K562 (cell line): ENCODE data around the gene GFOD1. TPM values are rescaled to one million over a fixed set of nuclear protein-coding genes. Genes with fewer than 3 reads are reported as not detected.

ENCODE experiments used
- CHD4 ChIP-seq: fragments of 200-600 bp; sonication (generic); IDR thresholded peaks from 3 replicates; pipeline ENCODE4 v1.6.1; 2012; ENCODE audit warnings: low read depth, mild to moderate bottlenecking, mixed read lengths, low read length, inconsistent platforms; ENCODE audit not compliant: insufficient read depth, insufficient replicate concordance, poor library complexity, severe bottlenecking
- ELF1 ChIP-seq: fragments of 200-800 bp; sonication (Bioruptor generic); IDR thresholded peaks from 2 replicates; pipeline ENCODE4 v1.6.1; 2016; ENCODE audit warnings: missing genetic modification characterization, missing compliant biosample characterization
- FOXK1 ChIP-seq: sonication (generic); formaldehyde crosslinking; IDR thresholded peaks from 2 replicates; pipeline ENCODE4 v1.8.0; 2022; ENCODE audit warnings: missing genetic modification reagents, mild to moderate bottlenecking, borderline replicate concordance
- HBP1 ChIP-seq: fragments of 450-650 bp; formaldehyde crosslinking; IDR thresholded peaks from 2 replicates; pipeline ENCODE4 v1.4.0; 2022; ENCODE audit warnings: missing genetic modification characterization
- IRF2 ChIP-seq: sonication (generic); formaldehyde crosslinking; IDR thresholded peaks from 2 replicates; pipeline ENCODE4 v1.8.1; 2022; ENCODE audit warnings: mild to moderate bottlenecking, missing genetic modification reagents
- JUN ChIP-seq, 2 experiments: sonication (generic) in 1 of 2; formaldehyde crosslinking in 1 of 2; IDR thresholded peaks; 2 replicates each; pipeline versions ENCODE4 v1.6.1 to v1.8.0; 2012 to 2022; ENCODE audit warnings: borderline replicate concordance in 2 of 2, mild to moderate bottlenecking in 2 of 2, improper control_type of control experiment in 1 of 2, low read depth in 1 of 2, low read length in 1 of 2, missing genetic modification reagents in 1 of 2
- LCOR ChIP-seq: sonication (generic); formaldehyde crosslinking; IDR thresholded peaks from 2 replicates; pipeline ENCODE4 v1.8.0; 2022; ENCODE audit warnings: mild to moderate bottlenecking, missing genetic modification reagents
- MCM5 ChIP-seq: fragments of 450-650 bp; IDR thresholded peaks from 2 replicates; pipeline ENCODE4 v1.6.1; 2016; ENCODE audit warnings: low read depth
- NFXL1 ChIP-seq: fragments of 450-650 bp; formaldehyde crosslinking; IDR thresholded peaks from 2 replicates; pipeline ENCODE4 v1.4.0; 2021; ENCODE audit warnings: mild to moderate bottlenecking
- NONO ChIP-seq, 2 experiments: fragments of 200-400 bp in 1 of 2; fragments of 450-650 bp in 1 of 2; formaldehyde crosslinking in 1 of 2; IDR thresholded peaks; 2 replicates each; pipeline ENCODE4 v1.6.1; 2017; ENCODE audit warnings: low read depth in 2 of 2, mild to moderate bottlenecking in 2 of 2, moderate library complexity in 2 of 2, low read length in 1 of 2
- NR2F6 ChIP-seq: fragments of 450-650 bp; formaldehyde crosslinking; IDR thresholded peaks from 2 replicates; pipeline ENCODE4 v1.4.0; 2020; ENCODE audit warnings: mild to moderate bottlenecking
- RUNX1 ChIP-seq: sonication (generic); IDR thresholded peaks from 2 replicates; pipeline ENCODE4 v1.6.1; 2016; ENCODE audit warnings: antibody characterized with exemption, low read depth
- SMAD4 ChIP-seq: fragments of 250-450 bp; sonication (Bioruptor Pico); conservative IDR thresholded peaks from 2 replicates; pipeline ENCODE4 v1.8.0; 2021; ENCODE audit warnings: inconsistent platforms, mild to moderate bottlenecking, moderate library complexity
- SOX6 ChIP-seq: fragments of 450-650 bp; IDR thresholded peaks from 2 replicates; pipeline ENCODE4 v1.6.1; 2014; ENCODE audit warnings: mild to moderate bottlenecking
- TCFL5 ChIP-seq: fragments of 250-450 bp; sonication (Bioruptor Pico); conservative IDR thresholded peaks from 2 replicates; pipeline ENCODE4 v1.6.1; 2021; ENCODE audit warnings: mild to moderate bottlenecking, moderate library complexity, matching md5 sums
- XRCC3 ChIP-seq: fragments of 450-650 bp; IDR thresholded peaks from 2 replicates; pipeline ENCODE4 v1.6.1; 2017; ENCODE audit warnings: mild to moderate bottlenecking, moderate library complexity
- ZNF512 ChIP-seq: IDR thresholded peaks from 2 replicates; pipeline ENCODE4 v1.6.1; 2016; ENCODE audit warnings: missing genetic modification characterization, missing compliant biosample characterization
- polyA plus RNA-seq, 8 experiments: library from polyadenylated mRNA; depleted of rRNA in 4 of 8; stranded (reverse) in 5 of 8; unstranded in 3 of 8; fragments of >200 nt; fragmentation: Nextera tagmentation in 2 of 8; fragmentation: Illumina TruSeq in 1 of 8; extraction: Ambion mirVana in 2 of 8; extraction: Trizol in 1 of 8; gene quantifications; 2 replicates each; pipeline versions ENCODE4 v1.2.1 to v1.2.3, GENCODE V29; 2011 to 2014; ENCODE audit warnings: inconsistent platforms in 1 of 8, missing spikeins in 1 of 8
- total RNA-seq, 7 experiments: library from RNA; depleted of rRNA in 6 of 7; stranded (reverse); fragments of >200 nt in 6 of 7; fragmentation: Illumina TruSeq in 2 of 7; extraction: Trizol in 2 of 7; gene quantifications; 2 replicates each; pipeline versions ENCODE4 v1.2.1 to v1.2.3, GENCODE V29; 2011 to 2021; ENCODE audit warnings: low replicate concordance in 1 of 7
- TF ChIP-seq, protein P1 (sequence below): sonication (generic); formaldehyde crosslinking; IDR thresholded peaks from 2 replicates; pipeline ENCODE4 v1.8.0; 2022; ENCODE audit warnings: missing genetic modification reagents, mild to moderate bottlenecking, borderline replicate concordance
- TF ChIP-seq, protein P2 (sequence below): sonication (generic); formaldehyde crosslinking; IDR thresholded peaks from 2 replicates; pipeline ENCODE4 v1.8.1; 2023; ENCODE audit warnings: mild to moderate bottlenecking, missing genetic modification reagents, moderate library complexity
- TF ChIP-seq, protein P3 (sequence below): IDR thresholded peaks from 3 replicates; pipeline ENCODE4 v1.6.1; 2011; ENCODE audit warnings: borderline replicate concordance, mild to moderate bottlenecking; ENCODE audit not compliant: insufficient read length, insufficient read depth

The GFOD1 gene
- total and polyA plus RNA-seq, 9 of the 15 experiments (the other 6 are each of a cell fraction or from before 2014, with no cell fraction given) = 3.8 to 12.0 (median 8.2) TPM

DNA sequence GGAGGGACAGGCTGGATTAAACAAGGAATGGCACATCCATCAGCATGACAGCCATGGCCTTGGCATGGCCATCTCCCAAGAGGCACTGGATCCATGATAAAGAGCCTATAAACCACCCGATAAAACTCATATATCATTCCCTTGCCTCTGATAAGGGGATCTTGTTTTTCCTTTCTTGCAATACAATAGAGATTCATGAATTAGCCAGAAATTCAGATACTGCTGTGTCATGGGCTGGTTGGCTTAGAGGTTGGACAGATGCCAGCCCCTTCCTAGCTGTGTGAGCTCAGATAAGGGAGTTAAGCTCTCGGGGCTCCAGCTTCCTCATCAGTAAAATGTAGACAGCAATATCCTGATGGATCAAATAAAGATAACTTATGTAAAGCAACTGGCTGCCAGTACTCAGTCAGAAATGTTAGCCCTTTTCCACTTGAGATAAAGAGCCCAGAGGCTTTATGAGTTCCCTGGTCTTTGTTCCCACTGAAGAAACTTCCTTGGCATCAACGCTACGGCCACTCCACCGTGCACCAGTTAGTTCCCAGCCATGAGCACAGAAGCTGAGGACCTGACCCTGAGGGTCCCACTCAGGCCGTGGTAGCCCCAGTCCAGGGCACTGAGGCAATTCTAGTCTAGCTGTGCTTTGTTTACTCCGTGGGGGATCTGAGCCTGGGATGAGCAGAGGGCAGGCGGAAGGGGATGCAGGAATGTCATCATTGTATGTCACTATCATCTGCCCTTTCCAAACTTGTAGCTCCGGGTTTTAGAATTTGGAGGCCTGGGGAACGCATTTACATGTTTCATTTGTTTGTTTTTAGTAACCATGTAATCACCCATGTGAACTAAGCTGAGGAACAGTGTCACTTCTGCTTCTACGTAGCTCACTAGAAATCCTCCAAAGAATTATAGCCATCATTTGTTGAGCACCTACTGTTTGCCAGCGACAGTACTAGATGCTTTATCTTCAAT, 91.8 kb downstream of the GFOD1 start (continued):
- no peak for TF ChIP-seq IRF2 (CRISPR knock-in tag)
- peak; percentile 78; the same call in 1 of the 2 replicates for TF ChIP-seq RUNX1
- TF ChIP-seq FOXK1 (CRISPR knock-in tag) = no peak
- no peak for TF ChIP-seq HBP1
- peak; percentile 68; the same call in 1 of the 2 replicates for TF ChIP-seq LCOR (CRISPR knock-in tag)
- TF ChIP-seq, protein P1, sequence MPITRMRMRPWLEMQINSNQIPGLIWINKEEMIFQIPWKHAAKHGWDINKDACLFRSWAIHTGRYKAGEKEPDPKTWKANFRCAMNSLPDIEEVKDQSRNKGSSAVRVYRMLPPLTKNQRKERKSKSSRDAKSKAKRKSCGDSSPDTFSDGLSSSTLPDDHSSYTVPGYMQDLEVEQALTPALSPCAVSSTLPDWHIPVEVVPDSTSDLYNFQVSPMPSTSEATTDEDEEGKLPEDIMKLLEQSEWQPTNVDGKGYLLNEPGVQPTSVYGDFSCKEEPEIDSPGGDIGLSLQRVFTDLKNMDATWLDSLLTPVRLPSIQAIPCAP (CRISPR knock-in tag) = no peak
- TF ChIP-seq ZNF512 = no peak
- no peak for TF ChIP-seq NFXL1
- TF ChIP-seq, protein P2, sequence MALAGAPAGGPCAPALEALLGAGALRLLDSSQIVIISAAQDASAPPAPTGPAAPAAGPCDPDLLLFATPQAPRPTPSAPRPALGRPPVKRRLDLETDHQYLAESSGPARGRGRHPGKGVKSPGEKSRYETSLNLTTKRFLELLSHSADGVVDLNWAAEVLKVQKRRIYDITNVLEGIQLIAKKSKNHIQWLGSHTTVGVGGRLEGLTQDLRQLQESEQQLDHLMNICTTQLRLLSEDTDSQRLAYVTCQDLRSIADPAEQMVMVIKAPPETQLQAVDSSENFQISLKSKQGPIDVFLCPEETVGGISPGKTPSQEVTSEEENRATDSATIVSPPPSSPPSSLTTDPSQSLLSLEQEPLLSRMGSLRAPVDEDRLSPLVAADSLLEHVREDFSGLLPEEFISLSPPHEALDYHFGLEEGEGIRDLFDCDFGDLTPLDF (CRISPR knock-in tag) = no peak
- peak; percentile 41 for TF ChIP-seq CHD4
- peak; percentile 86 for TF ChIP-seq SMAD4 (CRISPR knock-in tag)
- peak; percentile 100 for TF ChIP-seq SOX6
- no peak for TF ChIP-seq XRCC3
- peak; percentile 22; the same call in 1 of the 2 replicates for TF ChIP-seq JUN (IDR thresholded peaks at IDR 0.05; ENCODE audit: borderline replicate concordance, low read depth, low read length)
- no peak for TF ChIP-seq JUN (CRISPR knock-in tag; IDR thresholded peaks at IDR 0.05; ENCODE audit: borderline replicate concordance)
- TF ChIP-seq MCM5 = no peak
- peak in 1 of 2 experiments; percentile 71; a peak in 1 of 4 replicates for TF ChIP-seq NONO (IDR thresholded peaks at IDR 0.05; ENCODE audit: low read depth in 2 of 2, low read length in 1 of 2)
- TF ChIP-seq, protein P3, sequence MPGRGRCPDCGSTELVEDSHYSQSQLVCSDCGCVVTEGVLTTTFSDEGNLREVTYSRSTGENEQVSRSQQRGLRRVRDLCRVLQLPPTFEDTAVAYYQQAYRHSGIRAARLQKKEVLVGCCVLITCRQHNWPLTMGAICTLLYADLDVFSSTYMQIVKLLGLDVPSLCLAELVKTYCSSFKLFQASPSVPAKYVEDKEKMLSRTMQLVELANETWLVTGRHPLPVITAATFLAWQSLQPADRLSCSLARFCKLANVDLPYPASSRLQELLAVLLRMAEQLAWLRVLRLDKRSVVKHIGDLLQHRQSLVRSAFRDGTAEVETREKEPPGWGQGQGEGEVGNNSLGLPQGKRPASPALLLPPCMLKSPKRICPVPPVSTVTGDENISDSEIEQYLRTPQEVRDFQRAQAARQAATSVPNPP = no peak
- no peak for TF ChIP-seq TCFL5 (CRISPR knock-in tag)
- no peak for TF ChIP-seq NR2F6 (CRISPR knock-in tag)
- TF ChIP-seq ELF1 (tag) = no peak; the same call in 1 of the 2 replicates
